HCT116 (cell line): ENCODE data around the gene YIF1B. TPM values are rescaled to one million over a fixed set of nuclear protein-coding genes. Genes with fewer than 3 reads are reported as not detected.

ENCODE experiments used
- ATAC-seq: fragments of 200-7000 bp; cut with Tn5 transposase; 2 replicates; pipeline ENCODE4 v1.9.1; 2020; ENCODE audit warnings: mild to moderate bottlenecking, moderate library complexity
- BruUV-seq: library from RNA; stranded (reverse); fragments of 400-500 nt; replicated peaks from 2 replicates; lab custom pipeline; 2021; lab: Mats Ljungman, UMichigan
- CTCF ChIA-PET: fragments of 300-600 bp; sonication (Branson Sonifier 250); formaldehyde crosslinking; loops from one replicate; lab custom pipeline; 2021; ENCODE audit warnings: antibody characterized with exemption; lab: Charles Lee
- POLR2A ChIA-PET: fragments of 300-600, 350-600 bp; sonication (Branson Sonifier 250); formaldehyde crosslinking; loops from one replicate; lab custom pipeline; 2021; ENCODE audit warnings: antibody characterized with exemption; lab: Charles Lee
- RAD21 ChIA-PET, 2 experiments: fragments of 300-600 bp; sonication (Branson Sonifier 250); formaldehyde crosslinking; loops; one replicate each; lab custom pipeline; 2023; ENCODE audit warnings: low total read pairs in 2 of 2; ENCODE audit not compliant: uncharacterized antibody in 2 of 2, unreplicated experiment in 2 of 2, low non-redundant PET in 1 of 2; lab: Charles Lee
- DNase-seq: peaks from one replicate; pipeline ENCODE4 v3.0.0-alpha.2; 2010; ENCODE audit warnings: low read depth, low spot score
- H2AFZ ChIP-seq: fragments of 200-600 bp; shearing (Covaris generic), sonication (generic); 2 replicates; pipeline ENCODE4 v1.6.1; 2017; ENCODE audit warnings: low read depth, mixed run types, mixed read lengths, antibody characterized with exemption, low read length; ENCODE audit not compliant: poor library complexity, severe bottlenecking
- H3K27ac ChIP-seq: 2 replicates; pipeline ENCODE4 v1.5.1; 2012; ENCODE audit warnings: low read depth, low read length
- H3K27me3 ChIP-seq: fragments of 200-600 bp; sonication (generic); 2 replicates; pipeline ENCODE4 v1.6.1; 2016; ENCODE audit warnings: mixed run types, low read length, mixed read lengths; ENCODE audit not compliant: insufficient read depth
- H3K36me3 ChIP-seq, 2 experiments: fragments of 200-500 bp in 1 of 2; fragments of 200-600 bp in 1 of 2; sonication (Bioruptor generic) in 1 of 2; sonication (generic) in 1 of 2; 2 replicates each; pipeline versions ENCODE4 v1.5.1 to v1.6.1; 2014 to 2016; ENCODE audit warnings: low read length in 2 of 2, inconsistent platforms in 1 of 2, mixed read lengths in 1 of 2, mixed run types in 1 of 2; ENCODE audit not compliant: insufficient read depth in 2 of 2, control insufficient read depth in 1 of 2
- H3K4me1 ChIP-seq, 2 experiments: fragments of 200-600 bp in 1 of 2; sonication (generic) in 1 of 2; 2 replicates each; pipeline versions ENCODE4 v1.5.1 to v1.6.1; 2012 to 2017; ENCODE audit warnings: low read length in 2 of 2, inconsistent platforms in 1 of 2, mild to moderate bottlenecking in 1 of 2, mixed read lengths in 1 of 2, mixed run types in 1 of 2, moderate library complexity in 1 of 2; ENCODE audit not compliant: insufficient read depth in 2 of 2, control insufficient read depth in 1 of 2
- H3K4me2 ChIP-seq: fragments of 200-600 bp; sonication (generic); 2 replicates; pipeline ENCODE4 v1.6.1; 2017; ENCODE audit warnings: mixed run types, low read length, mixed read lengths
- H3K4me3 ChIP-seq, 2 experiments: fragments of 200-600 bp in 1 of 2; sonication (generic) in 1 of 2; replicated peaks in 1 of 2; 2 replicates each; pipeline ENCODE4 v1.5.1; 2011 to 2016; ENCODE audit warnings: low read length in 2 of 2, control low read depth in 1 of 2, low read depth in 1 of 2, mild to moderate bottlenecking in 1 of 2, mixed read lengths in 1 of 2, mixed run types in 1 of 2
- H3K79me2 ChIP-seq: fragments of 200-600 bp; sonication (generic); 2 replicates; pipeline ENCODE4 v1.6.1; 2017; ENCODE audit warnings: mild to moderate bottlenecking, mixed run types, low read length, moderate library complexity, mixed read lengths; ENCODE audit not compliant: insufficient read depth
- H3K9ac ChIP-seq: fragments of 200-600 bp; sonication (generic); 2 replicates; pipeline ENCODE4 v1.6.1; 2016; ENCODE audit warnings: low read length, mixed read lengths
- H3K9me2 ChIP-seq: fragments of 200-600 bp; sonication (generic), shearing (Covaris generic); 2 replicates; pipeline ENCODE4 v1.6.1; 2017; ENCODE audit warnings: mixed run types, mild to moderate bottlenecking, moderate library complexity; ENCODE audit not compliant: insufficient read depth
- H3K9me3 ChIP-seq, 2 experiments: fragments of 200-500 bp in 1 of 2; fragments of 200-600 bp in 1 of 2; sonication (Bioruptor generic) in 1 of 2; sonication (generic) in 1 of 2; 2 replicates each; pipeline ENCODE4 v1.6.1; 2014 to 2017; ENCODE audit warnings: low read length in 2 of 2, mixed read lengths in 2 of 2, inconsistent platforms in 1 of 2, low read depth in 1 of 2, mild to moderate bottlenecking in 1 of 2, mixed run types in 1 of 2, moderate library complexity in 1 of 2; ENCODE audit not compliant: control insufficient read depth in 1 of 2, insufficient read depth in 1 of 2
- H4K20me1 ChIP-seq: fragments of 200-600 bp; sonication (generic), shearing (Covaris generic); 2 replicates; pipeline ENCODE4 v1.6.1; 2017; ENCODE audit warnings: mixed run types, mild to moderate bottlenecking, moderate library complexity; ENCODE audit not compliant: insufficient read depth
- CEBPB ChIP-seq: IDR thresholded peaks from 2 replicates; pipeline ENCODE4 v1.6.1; 2012; ENCODE audit warnings: low read depth
- FOSL1 ChIP-seq: IDR thresholded peaks from 2 replicates; pipeline ENCODE4 v1.6.1; 2012; ENCODE audit warnings: low read depth
- JUND ChIP-seq: IDR thresholded peaks from 2 replicates; pipeline ENCODE4 v1.6.1; 2012
- POLR2AphosphoS5 ChIP-seq: IDR thresholded peaks from 2 replicates; pipeline ENCODE4 v1.6.1; 2011; ENCODE audit warnings: mild to moderate bottlenecking, low read depth, low read length, moderate library complexity
- RAD21 ChIP-seq: IDR thresholded peaks from 2 replicates; pipeline ENCODE4 v1.6.1; 2012; ENCODE audit warnings: low read depth, mild to moderate bottlenecking
- REST ChIP-seq: IDR thresholded peaks from 2 replicates; pipeline ENCODE4 v1.6.1; 2012; ENCODE audit warnings: low read depth
- SIN3A ChIP-seq: IDR thresholded peaks from 2 replicates; pipeline ENCODE4 v1.6.1; 2012; ENCODE audit warnings: low read depth
- TCF7L2 ChIP-seq: IDR thresholded peaks from 2 replicates; pipeline ENCODE4 v1.7.0; 2011; ENCODE audit warnings: borderline replicate concordance, inconsistent platforms; ENCODE audit not compliant: insufficient read depth, insufficient read length; ENCODE audit errors: extremely low read depth
- ZBTB33 ChIP-seq: IDR thresholded peaks from 2 replicates; pipeline ENCODE4 v1.6.1; 2011; ENCODE audit warnings: mild to moderate bottlenecking, low read length, moderate library complexity; ENCODE audit not compliant: insufficient replicate concordance; ENCODE audit errors: extremely low read depth
- ZFX ChIP-seq: fragments of 450-650 bp; IDR thresholded peaks from 2 replicates; pipeline ENCODE4 v1.6.1; 2017
- ZNF274 ChIP-seq: fragments of 200-500 bp; sonication (Bioruptor generic); IDR thresholded peaks from 2 replicates; pipeline ENCODE4 v1.6.1; 2014; ENCODE audit warnings: mild to moderate bottlenecking, low read depth, low read length, inconsistent platforms
- intact Hi-C: fragments of 100-400 bp; cut with micrococcal nuclease; formaldehyde crosslinking; loops from 2 replicates; pipeline ENCODE4 v1.10.0; 2022
- total RNA-seq: library from RNA; stranded (reverse); gene quantifications from one replicate; pipeline ENCODE4 v1.2.1, GENCODE V29; 2021; ENCODE audit not compliant: unreplicated experiment

Gene YIF1B
- total RNA-seq, 1 experiment from 2014 or later: 67.5 TPM

GRCh38 chr19:38253788-38254187 is 62.0 kb downstream of the YIF1B start:
- no peak for ATAC-seq
- no peaks in the 10 kb centered on the region for H3K9me2 ChIP-seq
- CTCF ChIA-PET: no interaction called here
- H4K20me1 ChIP-seq: no peaks in the 10 kb centered on the region
- H3K9me3 ChIP-seq: no peaks in the 10 kb centered on the region
- TF ChIP-seq POLR2AphosphoS5 (no peak), JUND (no peak), ZNF274 (no peak), CEBPB (no peak), ZFX (no peak), RAD21 (no peak), TCF7L2 (no peak), ZBTB33 (no peak), REST (no peak), SIN3A (no peak), FOSL1 (no peak)
- TF ChIP-seq, all 23 proteins: peak for 0
- H3K79me2 ChIP-seq: no peaks in the 10 kb centered on the region
- POLR2A ChIA-PET: no interaction called here
- no peak overlapping the region for H3K4me3 ChIP-seq
- no peak overlapping the region for H3K4me2 ChIP-seq
- no peak for DNase-seq
- intact Hi-C loops: no loop called here
- H3K27me3 ChIP-seq: no peaks in the 10 kb centered on the region
- H3K36me3 ChIP-seq: no peaks in the 10 kb centered on the region
- H3K9ac ChIP-seq: no peak overlapping the region
- H3K27ac ChIP-seq: no peak overlapping the region
- no TSS peak for BruUV-seq
- RAD21 ChIA-PET: no interaction called here
- H3K4me1 ChIP-seq: peaks cover 0 to 16% of the 10 kb centered on the region in 2 experiments; a peak in 1 of 4 replicates
- H2AFZ ChIP-seq: no peak overlapping the region

Other genes starting within 250 kb of the YIF1B start
- gene DPF1, start 91.7 kb downstream of the YIF1B start, total RNA-seq: 9.7 TPM
- 0.84 TPM for gene PPP1R14A, start 59.6 kb downstream of the YIF1B start, total RNA-seq
- 500 TPM for gene SPINT2, start 51.4 kb downstream of the YIF1B start, total RNA-seq
- 135 TPM for gene C19orf33, start 11.7 kb downstream of the YIF1B start, total RNA-seq
- 11.0 TPM for gene KCNK6, start 3.9 kb upstream of the YIF1B start, total RNA-seq
- 3.5 TPM for gene CATSPERG, start 19.9 kb upstream of the YIF1B start, total RNA-seq
- gene PSMD8, start 58.6 kb upstream of the YIF1B start, total RNA-seq: 195 TPM
- 0.47 TPM for gene GGN, start 72.1 kb upstream of the YIF1B start, total RNA-seq
- gene SPRED3, start 72.8 kb upstream of the YIF1B start, total RNA-seq: 3.4 TPM
- 33.8 TPM for gene FAM98C, start 87.1 kb upstream of the YIF1B start, total RNA-seq
- gene RASGRP4, start 110.3 kb upstream of the YIF1B start, total RNA-seq: not detected
- gene RYR1, start 117.7 kb upstream of the YIF1B start, total RNA-seq: 4.1 TPM